GM03348 (cell line): Measurements from ENCODE around the gene SNX18.

ENCODE experiments used
- DNase-seq: peaks from one replicate; pipeline ENCODE4 v3.0.0; 2012; ENCODE audit warnings: low spot score

The SNX18 gene

GRCh38 chr5:54541823-54542783, 24.5 kb downstream of the SNX18 start:
- no peak for DNase-seq

DNA sequence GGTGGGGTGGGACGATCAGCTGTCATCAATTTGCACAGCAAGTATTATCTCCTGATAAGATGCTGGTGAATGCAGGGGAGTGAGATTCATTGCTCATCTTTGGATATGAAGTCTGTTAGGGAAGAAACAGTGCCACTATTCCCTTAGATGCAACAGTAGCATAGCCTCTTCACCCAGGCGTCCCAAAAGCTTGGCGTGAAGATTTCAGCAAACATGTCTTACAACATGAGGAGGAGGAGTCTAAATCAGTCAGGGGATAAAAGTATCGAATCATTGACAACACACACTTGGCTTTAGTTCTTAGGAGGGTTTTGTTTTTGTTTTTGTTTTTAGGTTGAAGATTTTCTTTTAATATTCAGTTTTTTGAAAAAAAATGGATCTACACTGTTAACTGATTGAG, 26.5 kb downstream of the SNX18 start:
- no peak for DNase-seq

DNA sequence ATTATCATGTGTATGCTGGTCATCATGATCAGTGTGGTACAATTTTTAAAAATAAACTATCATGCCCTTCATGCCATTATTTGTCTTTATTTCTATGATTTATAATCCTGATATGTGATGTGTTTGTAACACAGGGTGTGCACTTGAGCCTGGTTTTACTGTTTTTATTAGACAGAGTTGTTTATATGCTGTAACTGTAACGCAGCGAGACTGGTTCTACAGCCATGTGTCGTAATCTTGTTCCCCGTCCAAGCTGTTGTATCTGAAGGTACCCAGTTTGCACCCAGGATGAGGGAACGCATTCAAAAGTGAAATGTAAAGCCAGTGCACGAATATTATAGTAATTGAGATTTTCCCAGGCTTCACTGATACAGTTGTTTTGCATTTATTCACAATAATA, 28.2 kb downstream of the SNX18 start:
- DNase-seq, result no peak

DNA sequence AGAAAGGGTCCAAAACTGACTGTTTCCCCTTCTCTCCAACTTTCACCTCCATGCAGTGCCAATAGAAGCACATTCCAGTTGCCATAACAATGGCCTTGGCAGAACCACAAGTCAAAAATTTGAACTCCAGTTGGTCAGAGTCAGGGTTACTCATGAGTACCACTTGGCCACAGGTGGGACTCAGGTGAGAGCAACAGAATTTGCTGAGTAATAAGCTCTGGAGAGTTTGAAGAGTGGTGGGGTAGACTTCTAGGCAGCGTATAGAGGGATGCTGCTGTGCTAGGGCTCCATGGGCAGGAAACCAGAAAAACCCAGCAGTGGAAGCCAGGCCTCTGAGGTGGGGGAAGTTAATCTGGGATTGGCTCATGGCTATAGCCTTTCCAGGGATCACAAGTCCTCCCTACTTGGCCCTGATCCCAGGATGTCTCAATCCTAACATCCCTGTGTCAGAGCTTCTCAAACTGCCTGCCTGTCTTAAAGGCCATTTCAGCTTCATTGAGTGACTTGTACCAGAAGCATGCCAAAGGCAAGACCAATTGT, 30.2 kb downstream of the SNX18 start:
- DNase-seq, result peak; percentile 75

DNA sequence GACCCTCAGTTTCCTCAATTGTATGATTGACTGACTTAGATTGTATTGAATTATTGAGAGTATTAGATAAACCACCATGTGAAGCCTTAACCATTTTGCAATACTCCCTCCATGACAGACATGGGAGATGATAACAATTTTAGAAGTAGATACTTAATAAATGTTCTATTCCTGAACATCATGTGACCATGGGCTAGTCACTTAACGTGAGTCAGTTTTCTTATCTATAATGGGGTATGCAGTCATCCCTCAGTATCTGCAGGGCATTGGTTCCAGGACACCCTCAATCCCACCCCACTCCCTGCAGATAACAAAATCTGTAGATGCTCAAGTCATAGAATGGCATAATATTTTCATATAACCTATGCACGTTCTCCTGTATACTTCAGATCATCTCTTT, 31.0 kb downstream of the SNX18 start:
- DNase-seq, result no peak

GRCh38 chr5:54551292-54551691, 33.7 kb downstream of the SNX18 start:
- DNase-seq, result no peak

DNA sequence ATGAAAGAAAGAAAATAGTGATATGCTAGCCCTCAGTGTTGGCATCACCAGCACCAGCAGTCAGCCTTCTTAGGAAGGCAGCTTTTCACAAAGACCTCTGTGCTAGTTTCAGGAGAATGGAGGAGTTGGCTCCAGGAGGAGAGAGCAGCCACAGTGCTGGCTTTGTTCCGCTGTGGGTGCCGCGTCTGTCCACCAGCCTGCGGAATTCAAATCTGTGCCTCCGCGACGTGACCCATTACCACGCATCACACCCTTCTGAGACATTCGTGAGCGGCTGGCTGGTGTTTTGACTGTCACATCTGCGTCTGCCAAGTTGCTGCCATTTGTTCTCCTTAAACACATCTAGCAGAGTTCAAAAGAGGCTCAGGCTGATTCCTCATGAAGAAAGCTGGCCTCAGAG, 34.4 kb downstream of the SNX18 start:
- DNase-seq, result no peak

DNA sequence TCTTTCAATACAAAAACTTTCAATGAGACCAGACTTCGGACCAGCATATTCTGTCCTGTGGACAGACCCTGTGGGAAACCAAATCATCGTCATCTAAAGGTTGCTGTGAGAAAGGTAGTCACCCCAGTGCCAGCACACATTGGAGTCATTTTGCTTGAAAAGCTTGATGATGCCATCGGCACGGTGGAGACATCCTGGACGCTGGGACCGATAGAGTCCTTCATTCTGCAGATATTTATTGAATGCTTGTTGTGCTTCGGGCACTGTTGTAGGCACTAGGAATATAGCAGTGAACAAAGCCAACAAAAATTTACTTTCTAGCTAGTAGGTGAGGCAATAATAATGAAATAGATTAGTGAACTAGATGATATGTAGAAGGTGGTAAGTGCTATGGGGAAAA, 34.9 kb downstream of the SNX18 start:
- DNase-seq, result no peak

GRCh38 chr5:54553659-54554207, 36.2 kb downstream of the SNX18 start:
- no peak for DNase-seq

- no peak for DNase-seq
Observed at GRCh38 chr5:54556141-54556540, 38.6 kb downstream of the SNX18 start.

- DNase-seq, result no peak
Observed at GRCh38 chr5:54558362-54558761, 40.8 kb downstream of the SNX18 start.

GRCh38 chr5:54561651-54562050, 44.1 kb downstream of the SNX18 start:
- no peak for DNase-seq

GRCh38 chr5:54563083-54563761, 45.7 kb downstream of the SNX18 start:
- no peak for DNase-seq

DNA sequence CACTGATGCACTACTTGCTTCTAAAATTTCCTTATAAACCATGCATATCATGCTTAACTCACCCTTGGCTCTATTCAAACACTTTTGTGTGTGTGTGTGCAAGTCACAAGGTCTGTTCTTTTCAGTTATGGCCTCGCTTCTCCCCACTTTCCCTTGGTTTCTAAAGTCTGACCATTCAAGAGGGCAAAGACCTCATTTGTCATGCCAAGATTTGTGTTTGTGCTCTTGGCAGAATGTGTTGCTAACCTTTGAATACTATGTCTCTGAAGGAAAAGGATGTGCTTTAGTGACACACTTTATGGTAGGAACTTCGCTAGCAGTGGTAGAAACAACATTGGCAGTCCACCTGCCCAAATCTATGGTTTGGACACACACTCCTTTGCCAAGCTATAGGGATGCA, 50.4 kb downstream of the SNX18 start:
- no peak for DNase-seq

DNA sequence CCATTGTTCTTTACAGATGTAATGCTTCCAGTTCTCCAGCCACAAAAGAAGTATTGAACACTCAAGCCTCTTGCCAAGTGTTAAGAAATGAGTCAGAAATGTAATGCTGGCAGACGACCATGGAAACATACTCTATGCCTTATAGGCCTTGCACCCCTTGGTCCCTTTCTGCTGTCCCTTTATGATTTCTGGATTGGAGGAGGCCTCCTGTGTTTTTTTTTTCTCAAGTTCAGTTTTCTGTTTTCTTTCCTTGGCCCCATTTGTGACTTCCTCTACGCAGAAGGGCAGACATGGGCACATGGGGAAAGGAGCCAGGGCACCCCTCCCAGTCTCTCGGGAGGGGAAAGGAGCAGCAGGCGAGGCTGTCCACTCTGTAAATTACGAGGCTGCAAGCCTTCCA, 53.4 kb downstream of the SNX18 start:
- peak; percentile 59 for DNase-seq

- no peak for DNase-seq
Observed at GRCh38 chr5:54571462-54571861, 53.9 kb downstream of the SNX18 start.

DNA sequence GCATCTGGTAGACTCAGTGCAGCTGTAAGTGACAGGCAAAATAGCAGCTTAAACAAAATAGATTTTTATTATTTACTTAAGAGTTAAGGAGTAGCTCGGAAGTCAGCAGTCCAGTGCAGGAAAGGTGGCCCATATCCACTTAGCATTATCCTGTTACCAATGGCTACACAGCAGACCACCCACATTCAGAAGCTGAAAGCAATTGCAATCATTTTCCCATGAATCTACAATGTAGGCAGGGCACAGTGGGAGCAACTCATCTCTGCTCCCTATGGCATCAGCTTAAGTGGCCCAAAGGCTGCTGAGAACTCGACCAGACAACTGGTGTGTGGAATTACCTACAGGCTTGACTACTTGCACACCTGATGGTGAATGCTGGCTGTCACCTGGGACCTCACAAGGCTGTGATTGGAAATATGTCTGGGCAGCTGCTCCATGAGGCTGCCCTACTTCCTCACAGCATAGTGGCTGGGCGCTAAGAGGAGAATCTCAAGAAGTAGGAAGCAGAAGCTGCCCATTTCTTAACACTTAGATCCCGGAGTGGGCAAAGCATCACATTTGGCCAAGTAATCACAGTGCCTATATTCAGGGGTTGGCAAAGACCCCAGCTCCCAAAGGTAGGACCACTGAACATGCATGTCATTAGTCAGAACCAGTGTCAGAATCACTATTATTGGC, 56.4 kb downstream of the SNX18 start:
- no peak for DNase-seq

DNA sequence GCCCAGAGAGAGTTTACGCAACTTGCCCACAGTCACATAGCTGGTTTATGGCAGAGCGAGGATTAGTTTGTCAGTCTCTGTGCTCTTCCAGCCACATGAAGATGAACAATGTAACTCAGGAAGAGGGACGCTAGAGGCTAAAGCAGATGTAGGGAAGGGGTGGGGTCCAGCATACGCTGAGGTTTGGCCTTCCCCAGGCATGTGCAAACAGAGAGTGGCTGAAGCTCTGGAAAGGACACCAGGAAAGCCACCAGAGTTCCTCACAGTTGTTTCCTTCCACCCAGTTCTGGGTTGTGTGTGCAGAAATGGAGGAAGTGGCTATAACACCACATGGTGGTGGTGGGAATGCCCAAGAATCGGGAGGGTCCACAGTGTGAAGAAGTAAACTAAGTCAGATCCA, 60.0 kb downstream of the SNX18 start:
- no peak for DNase-seq

DNA sequence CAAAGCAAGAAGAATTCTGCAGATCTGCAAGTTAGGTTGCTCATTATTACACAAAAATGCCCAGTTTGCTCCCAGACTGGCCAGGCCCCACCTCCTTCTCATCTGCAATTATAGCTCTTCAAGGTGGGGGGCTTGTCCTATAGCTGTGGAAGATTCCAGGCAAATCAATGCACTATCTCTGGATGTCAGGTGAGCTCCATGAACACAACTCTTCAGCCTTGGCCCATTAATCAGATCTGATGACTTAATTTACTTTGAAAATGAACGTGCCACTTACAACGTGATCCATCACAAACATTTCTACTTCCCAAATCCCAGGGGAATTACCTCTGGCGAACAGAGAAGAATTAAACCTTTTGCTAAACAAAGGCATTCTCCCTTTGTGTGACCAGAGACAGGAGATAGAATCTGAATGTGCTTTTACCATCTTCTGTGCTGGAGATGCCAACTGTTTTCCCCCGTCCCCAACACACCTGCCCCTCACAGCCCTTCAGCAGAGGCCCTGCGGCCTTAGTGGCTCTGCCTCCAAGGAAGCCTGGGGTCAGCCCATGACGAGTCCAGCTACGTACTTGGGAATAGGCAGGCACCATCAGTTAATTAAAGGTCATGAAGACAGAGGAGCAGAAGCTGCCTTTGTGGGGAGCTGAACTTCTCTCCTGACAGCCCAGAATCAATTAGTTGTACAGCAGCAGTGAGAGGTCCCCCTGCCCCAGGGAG, 60.5 kb downstream of the SNX18 start:
- DNase-seq, result no peak

DNA sequence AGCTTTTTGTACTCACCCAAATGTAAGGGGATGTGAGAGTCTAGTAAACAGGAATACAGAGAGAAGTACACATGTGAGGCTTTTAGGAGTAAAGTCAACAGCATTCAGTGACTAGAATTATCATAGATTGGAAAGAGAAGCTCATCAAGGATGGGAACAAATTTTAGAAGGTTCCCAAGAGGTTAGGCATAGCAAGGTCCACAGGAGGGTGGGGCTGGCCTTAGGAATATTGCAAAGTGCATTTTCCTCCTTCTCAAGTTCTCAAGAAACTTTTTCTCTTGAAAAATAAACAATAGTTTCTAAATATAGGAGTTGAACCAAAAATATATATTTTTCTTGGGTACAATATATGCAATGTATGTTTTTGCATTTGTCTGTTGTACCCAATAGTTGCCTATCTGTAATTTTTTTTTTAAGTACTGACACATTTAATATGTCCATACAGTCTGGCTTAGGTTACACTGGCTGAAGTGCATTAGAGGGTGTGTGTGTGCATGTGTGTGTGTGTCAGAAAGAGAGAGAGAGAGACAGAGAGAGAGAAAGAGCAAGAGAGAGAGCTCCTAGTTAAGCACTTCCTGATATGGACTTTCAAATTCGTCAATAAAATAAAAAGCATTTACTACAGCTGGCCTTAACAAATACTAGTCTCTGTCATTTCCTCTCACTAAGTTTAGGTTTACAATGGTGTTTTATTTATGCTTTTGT, 62.2 kb downstream of the SNX18 start:
- no peak for DNase-seq
